ENCODE measurements around the gene PRKN.

Gene PRKN

GRCh38 chr6:161626132-161626676, 1101.4 kb downstream of the PRKN start:
- DNase-seq, result no peak

GRCh38 chr6:161624111-161624510, 1103.5 kb downstream of the PRKN start:
- DNase-seq, result no peak

- no peak for DNase-seq
These were observed 1104.8 kb downstream of the PRKN start for GRCh38 chr6:161622779-161623178.

GRCh38 chr6:161618831-161619454, 1108.6 kb downstream of the PRKN start:
- DNase-seq, result no peak

GRCh38 chr6:161613711-161614110, 1113.9 kb downstream of the PRKN start:
- DNase-seq, result no peak

GRCh38 chr6:161608771-161609170, 1118.8 kb downstream of the PRKN start:
- no peak for DNase-seq

GRCh38 chr6:161607696-161608297, 1119.8 kb downstream of the PRKN start:
- DNase-seq, result no peak

GRCh38 chr6:161602359-161602758, 1125.2 kb downstream of the PRKN start:
- DNase-seq, result no peak

GRCh38 chr6:161598896-161599295, 1128.7 kb downstream of the PRKN start:
- no peak for DNase-seq

GRCh38 chr6:161596807-161597520, 1130.6 kb downstream of the PRKN start:
- DNase-seq, result no peak

- no peak for DNase-seq
These were observed 1133.2 kb downstream of the PRKN start for GRCh38 chr6:161594412-161594811.

- no peak for DNase-seq
These were observed 1136.5 kb downstream of the PRKN start for GRCh38 chr6:161590961-161591627.

GRCh38 chr6:161586887-161587286, 1140.7 kb downstream of the PRKN start:
- no peak for DNase-seq

GRCh38 chr6:161584621-161585340, 1142.8 kb downstream of the PRKN start:
- no peak for DNase-seq

GRCh38 chr6:161584051-161584450, 1143.5 kb downstream of the PRKN start:
- no peak for DNase-seq

- DNase-seq, result no peak
These were observed 1144.0 kb downstream of the PRKN start for GRCh38 chr6:161583584-161583983.

GRCh38 chr6:161578478-161578877, 1149.1 kb downstream of the PRKN start:
- no peak for DNase-seq

GRCh38 chr6:161575523-161576254, 1151.9 kb downstream of the PRKN start:
- no peak for DNase-seq

GRCh38 chr6:161568885-161569456, 1158.6 kb downstream of the PRKN start:
- no peak for DNase-seq

GRCh38 chr6:161564952-161565351, 1162.6 kb downstream of the PRKN start:
- DNase-seq, result no peak

- DNase-seq, result no peak
These were observed 1165.7 kb downstream of the PRKN start for GRCh38 chr6:161561908-161562307.
